H9 (cell line): ENCODE results near the gene FNDC3A. TPM values are rescaled to one million over a fixed set of nuclear protein-coding genes. Genes with fewer than 3 reads are reported as not detected.

Experiments
- DNase-seq: peaks from one replicate; pipeline ENCODE4 v3.0.0-alpha.2; 2017
- H2AFZ ChIP-seq: one replicate; pipeline ENCODE4 v1.6.1; 2013; ENCODE audit warnings: mild to moderate bottlenecking, low read length, control low read depth, moderate library complexity
- H2AK5ac ChIP-seq: 2 replicates; pipeline ENCODE4 v1.6.1; 2013; ENCODE audit warnings: low read length, control low read depth, mixed read lengths; ENCODE audit not compliant: insufficient read length
- H2BK120ac ChIP-seq: one replicate; pipeline ENCODE4 v1.6.1; 2013; ENCODE audit warnings: low read depth, mild to moderate bottlenecking, low read length, control low read depth, inconsistent platforms; ENCODE audit not compliant: poor library complexity, severe bottlenecking
- H2BK12ac ChIP-seq: 2 replicates; pipeline ENCODE4 v1.6.1; 2013; ENCODE audit warnings: low read length, control low read depth, mixed read lengths, low read depth; ENCODE audit not compliant: insufficient read length
- H2BK15ac ChIP-seq: 2 replicates; pipeline ENCODE4 v1.6.1; 2013; ENCODE audit warnings: low read depth, low read length, control low read depth
- H2BK20ac ChIP-seq: one replicate; pipeline ENCODE4 v1.6.1; 2013; ENCODE audit warnings: low read depth, mild to moderate bottlenecking, low read length, control low read depth, inconsistent platforms; ENCODE audit not compliant: poor library complexity, severe bottlenecking
- H2BK5ac ChIP-seq: 2 replicates; pipeline ENCODE4 v1.6.1; 2013; ENCODE audit warnings: low read length, control low read depth, mixed read lengths; ENCODE audit not compliant: insufficient read length
- H3K14ac ChIP-seq: 2 replicates; pipeline ENCODE4 v1.6.1; 2013; ENCODE audit warnings: low read length, control low read depth; ENCODE audit not compliant: insufficient read depth
- H3K18ac ChIP-seq: 2 replicates; pipeline ENCODE4 v1.6.1; 2013; ENCODE audit warnings: low read depth, mild to moderate bottlenecking, mixed read lengths, low read length, control low read depth; ENCODE audit not compliant: insufficient read length
- H3K23ac ChIP-seq: 2 replicates; pipeline ENCODE4 v1.6.1; 2013; ENCODE audit warnings: low read length, control low read depth, mixed read lengths, low read depth; ENCODE audit not compliant: insufficient read length
- H3K23me2 ChIP-seq: 2 replicates; pipeline ENCODE4 v1.6.1; 2013; ENCODE audit warnings: low read depth, mild to moderate bottlenecking, mixed read lengths, low read length, control low read depth; ENCODE audit not compliant: insufficient read length, poor library complexity, severe bottlenecking
- H3K27ac ChIP-seq: 2 replicates; pipeline ENCODE4 v1.5.1; 2013; ENCODE audit warnings: low read length, control low read depth, mixed read lengths, low read depth; ENCODE audit not compliant: insufficient read length
- H3K27me3 ChIP-seq: 2 replicates; pipeline ENCODE4 v1.6.1; 2013; ENCODE audit warnings: low read length, control low read depth, inconsistent platforms; ENCODE audit not compliant: insufficient read depth
- H3K4ac ChIP-seq: 2 replicates; pipeline ENCODE4 v1.6.1; 2013; ENCODE audit warnings: low read depth, mild to moderate bottlenecking, control low read depth, inconsistent platforms, low read length, moderate library complexity
- H3K4me1 ChIP-seq: 2 replicates; pipeline ENCODE4 v1.6.1; 2013; ENCODE audit warnings: low read length, control low read depth, inconsistent platforms; ENCODE audit not compliant: insufficient read depth
- H3K4me2 ChIP-seq: 2 replicates; pipeline ENCODE4 v1.6.1; 2013; ENCODE audit warnings: low read length, control low read depth, mixed read lengths; ENCODE audit not compliant: insufficient read length, insufficient read depth
- H3K56ac ChIP-seq: 2 replicates; pipeline ENCODE4 v1.6.1; 2013; ENCODE audit warnings: low read depth, mild to moderate bottlenecking, mixed read lengths, low read length, control low read depth; ENCODE audit not compliant: insufficient read length
- H3K79me1 ChIP-seq: 2 replicates; pipeline ENCODE4 v1.6.1; 2013; ENCODE audit warnings: low read depth, mild to moderate bottlenecking, moderate library complexity, low read length, control low read depth, inconsistent platforms; ENCODE audit not compliant: insufficient read depth, poor library complexity, severe bottlenecking
- H3K79me2 ChIP-seq: 2 replicates; pipeline ENCODE4 v1.6.1; 2013; ENCODE audit warnings: low read length, control low read depth, inconsistent platforms; ENCODE audit not compliant: insufficient read depth
- H3K9ac ChIP-seq: 2 replicates; pipeline ENCODE4 v1.6.1; 2013; ENCODE audit warnings: low read length, control low read depth, mixed read lengths; ENCODE audit not compliant: insufficient read length; ENCODE audit errors: extremely low read depth
- H3K9me3 ChIP-seq: one replicate; pipeline ENCODE4 v1.6.1; 2013; ENCODE audit warnings: low read depth, low read length, inconsistent platforms; ENCODE audit not compliant: control insufficient read depth
- H3T11ph ChIP-seq: one replicate; pipeline ENCODE4 v1.6.1; 2013; ENCODE audit warnings: mild to moderate bottlenecking, low read length, control low read depth, inconsistent platforms
- H4K20me1 ChIP-seq: one replicate; pipeline ENCODE4 v1.6.1; 2013; ENCODE audit not compliant: control insufficient read depth, insufficient read length, insufficient read depth
- H4K5ac ChIP-seq: 2 replicates; pipeline ENCODE4 v1.6.1; 2013; ENCODE audit warnings: low read depth, mild to moderate bottlenecking, mixed read lengths, low read length, control low read depth; ENCODE audit not compliant: insufficient read length
- H4K8ac ChIP-seq: replicated peaks from 2 replicates; pipeline ENCODE4 v1.6.1; 2013; ENCODE audit warnings: low read length, control low read depth, mixed read lengths, low read depth; ENCODE audit not compliant: insufficient read length
- H4K91ac ChIP-seq: 2 replicates; pipeline ENCODE4 v1.6.1; 2013; ENCODE audit warnings: low read depth, mild to moderate bottlenecking, moderate library complexity, mixed read lengths, low read length, control low read depth; ENCODE audit not compliant: insufficient read length
- H3K27ac Mint-ChIP-seq, 3 experiments: 2 replicates in 2 of 3; 3 replicates in 1 of 3; pipeline ENCODE4 v1.8.0; 2020 to 2021; ENCODE audit warnings: mixed read lengths in 3 of 3, mild to moderate bottlenecking in 1 of 3, moderate library complexity in 1 of 3
- H3K27me3 Mint-ChIP-seq: 2 replicates; pipeline ENCODE4 v1.8.0; 2021; ENCODE audit warnings: low read depth, mild to moderate bottlenecking, moderate library complexity, mixed read lengths
- H3K36me3 Mint-ChIP-seq, 3 experiments: 2 replicates in 2 of 3; 3 replicates in 1 of 3; pipeline ENCODE4 v1.8.0; 2020 to 2021; ENCODE audit warnings: low read depth in 3 of 3, mixed read lengths in 3 of 3; ENCODE audit not compliant: insufficient read depth in 1 of 3
- H3K4me1 Mint-ChIP-seq, 2 experiments: 2 replicates each; pipeline ENCODE4 v1.8.0; 2020; ENCODE audit warnings: mixed read lengths in 2 of 2
- H3K4me3 Mint-ChIP-seq, 2 experiments: 2 replicates in 1 of 2; 3 replicates in 1 of 2; pipeline ENCODE4 v1.8.0; 2020 to 2021; ENCODE audit warnings: mild to moderate bottlenecking in 2 of 2, mixed read lengths in 2 of 2, moderate library complexity in 1 of 2
- H3K9me3 Mint-ChIP-seq, 2 experiments: 2 replicates in 1 of 2; 3 replicates in 1 of 2; pipeline ENCODE4 v1.8.0; 2020; ENCODE audit warnings: mild to moderate bottlenecking in 2 of 2, mixed read lengths in 2 of 2, moderate library complexity in 1 of 2
- CTCF ChIP-seq: fragments of 200-600 bp; sonication (generic); conservative IDR thresholded peaks from 3 replicates; pipeline ENCODE4 v1.8.0; 2021; ENCODE audit warnings: antibody characterized with exemption, mild to moderate bottlenecking
- WGBS: extraction: QIAGEN DNeasy Blood & Tissue Kit; methylation state at CpG from one replicate; pipeline ENCODE4 v1.1.7; 2013; ENCODE audit warnings: missing lambda C conversion rate, low lambda C conversion rate, mixed read lengths; ENCODE audit not compliant: insufficient read length; ENCODE audit errors: extremely low coverage; 5-methylcytosine and 5-hydroxymethylcytosine counted together
- total RNA-seq: library from RNA; stranded (reverse); gene quantifications from 2 replicates; pipeline ENCODE4 v1.2.1, GENCODE V29; 2021

FNDC3A gene
- total RNA-seq, 1 experiment from 2014 or later = 27.4 TPM

GRCh38 chr13:48930918-48931317 is 44.8 kb upstream of the FNDC3A start:
- Histone ChIP-seq H2BK120ac (no peak overlapping the region), H4K91ac (no peak overlapping the region), H4K8ac (no peak overlapping the region), H3K23me2 (no peaks in the 10 kb centered on the region), H3K27me3 (no peaks in the 10 kb centered on the region), H4K20me1 (no peaks in the 10 kb centered on the region), H2AFZ (no peak overlapping the region), H3K4ac (no peak overlapping the region), H3K79me2 (no peaks in the 10 kb centered on the region), H3K27ac (no peak overlapping the region), H3K9me3 (no peaks in the 10 kb centered on the region), H2BK5ac (no peak overlapping the region), H3K56ac (no peak overlapping the region), H4K5ac (no peak overlapping the region), H2BK12ac (no peak overlapping the region), H3K4me1 (no peaks in the 10 kb centered on the region), H3K4me2 (no peak overlapping the region), H2BK15ac (no peak overlapping the region), H2AK5ac (no peak overlapping the region), H3K9ac (no peak overlapping the region), H3T11ph (no peak overlapping the region), H2BK20ac (no peak overlapping the region), H3K14ac (no peak overlapping the region), H3K18ac (no peak overlapping the region), H3K23ac (no peak overlapping the region), H3K79me1 (no peaks in the 10 kb centered on the region)
- Mint-ChIP-seq H3K27ac (no peak overlapping the region), H3K36me3 (peaks cover 0 to 5% (median 0%) of the 10 kb centered on the region in 3 experiments; a peak in 1 of 7 replicates), H3K27me3 (no peaks in the 10 kb centered on the region), H3K4me1 (no peaks in the 10 kb centered on the region), H3K9me3 (peaks cover 0 to 9% of the 10 kb centered on the region in 2 experiments; a peak in 3 of 5 replicates), H3K4me3 (no peak overlapping the region)
- no peak for TF ChIP-seq CTCF
- no peak for DNase-seq
- WGBS = no CpG with 5 or more reads among the region's 1 CpG
